Stimulated activated CD4-positive, alpha-beta T cell treated with anti-CD3 and anti-CD28 coated beads, TNF-alpha, amount 100 ng/mL, for 1 hour (primary cell): ENCODE measurements around the gene NAV2.
A peak's percentile ranks its signal among the peaks of the same experiment; 100 is the strongest.
"Not testable (repeated sequence)": the region's sequence is repeated elsewhere in the genome, so short reads cannot be mapped to it uniquely, and the experiment has no call there.

ENCODE experiments used
- DNase-seq, 3 donors: peaks; one replicate each; pipeline ENCODE4 v3.0.0-alpha.2; 2020; ENCODE audit warnings: low read depth in 3 of 3, low spot score in 1 of 3

The NAV2 gene

DNA sequence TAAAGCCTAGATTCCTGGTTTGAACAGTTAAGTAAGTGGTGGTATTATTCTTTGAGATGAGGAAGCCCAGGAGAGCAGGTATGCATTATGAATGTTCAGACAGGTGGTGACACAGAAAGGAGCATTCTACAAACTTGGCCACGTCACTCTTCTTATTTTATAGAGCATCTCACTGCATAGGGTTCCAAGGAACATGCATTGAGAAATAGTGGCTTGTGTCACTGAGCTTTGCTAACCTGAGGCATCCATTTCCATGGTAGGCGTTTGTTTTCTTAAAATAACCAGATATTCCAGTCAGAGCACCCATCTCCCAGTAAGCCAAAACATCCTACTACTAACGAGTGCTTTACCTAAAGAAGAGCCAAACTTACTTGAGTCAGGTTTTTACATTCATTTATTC lies 169.7 kb downstream of the NAV2 start:
- no peak for DNase-seq

DNA sequence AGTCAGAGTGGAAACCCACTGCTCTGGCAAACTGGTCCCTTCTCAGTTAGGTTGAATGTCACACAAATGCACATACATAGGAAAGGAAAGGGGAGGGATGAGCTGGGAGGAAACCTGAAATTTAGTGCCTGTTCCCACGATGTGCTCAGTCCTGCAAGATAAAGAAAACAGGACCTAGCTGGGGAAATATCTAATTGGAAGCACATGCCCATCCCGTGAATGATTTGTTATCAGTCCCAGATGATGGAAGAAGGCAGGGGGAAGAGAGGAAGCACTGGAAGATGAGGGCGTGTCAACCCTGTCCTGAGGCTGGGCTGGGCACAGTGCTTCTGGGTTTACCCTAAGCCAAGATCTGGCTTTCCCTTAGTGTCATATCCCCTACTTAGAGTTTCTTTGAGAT lies 173.9 kb downstream of the NAV2 start:
- no peak for DNase-seq

DNA sequence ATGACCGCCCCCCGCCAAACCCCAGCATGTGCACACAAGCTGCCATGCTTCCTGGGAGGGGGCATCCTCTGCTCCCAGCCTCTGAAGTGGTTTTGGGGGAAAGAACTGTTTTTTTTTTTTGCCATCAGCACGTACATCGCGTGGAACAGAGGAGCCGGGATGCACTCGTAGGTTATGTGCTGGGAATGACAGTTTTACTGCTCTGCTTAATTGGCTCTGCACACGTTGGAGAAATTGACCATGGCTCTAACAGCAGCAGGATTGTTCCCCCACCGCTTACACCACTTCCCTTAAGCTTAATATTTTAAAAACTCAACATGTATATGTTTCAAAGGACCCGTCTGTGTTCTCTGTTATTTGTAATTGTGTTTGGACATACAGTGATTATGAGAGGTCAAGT lies 175.2 kb downstream of the NAV2 start:
- DNase-seq = no peak

DNA sequence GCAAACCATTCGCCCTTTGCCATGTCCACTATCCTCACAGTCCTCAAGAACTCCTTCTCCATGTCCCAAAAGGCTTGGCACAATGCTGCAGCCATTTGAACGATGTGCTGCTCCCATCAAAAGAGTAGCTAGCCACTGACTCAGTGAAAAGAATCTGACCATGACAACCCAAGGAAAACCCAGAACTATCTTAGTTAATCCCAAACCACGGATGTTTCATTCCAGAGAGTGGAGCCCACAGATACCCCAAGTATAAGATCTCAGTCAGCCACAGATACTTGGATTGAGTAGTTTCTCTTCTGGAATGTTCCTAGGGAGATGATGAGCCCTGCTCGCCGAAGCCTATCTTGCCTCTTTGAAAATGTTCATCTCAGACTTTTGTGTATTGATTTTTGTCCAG lies 176.9 kb downstream of the NAV2 start:
- no peak for DNase-seq

DNA sequence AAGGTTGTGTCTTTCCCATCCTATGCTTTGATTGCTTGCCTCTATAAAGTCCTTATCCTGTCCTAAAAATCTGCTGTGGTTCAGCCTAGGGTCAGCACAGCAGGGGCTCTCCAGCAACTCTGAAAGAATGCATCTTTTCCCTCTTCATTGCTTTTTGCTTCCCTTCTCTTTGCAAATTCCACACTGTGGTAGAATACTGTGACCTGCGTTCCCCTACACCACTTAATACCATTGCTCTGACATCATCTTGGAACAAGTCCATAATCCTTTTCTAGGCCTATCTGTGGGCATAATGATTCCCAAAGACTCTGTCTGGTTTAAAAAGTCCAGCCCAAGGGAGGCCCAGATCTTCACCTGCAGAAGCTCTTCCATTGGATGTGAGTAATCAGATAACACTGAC lies 177.7 kb downstream of the NAV2 start:
- no peak for DNase-seq

DNA sequence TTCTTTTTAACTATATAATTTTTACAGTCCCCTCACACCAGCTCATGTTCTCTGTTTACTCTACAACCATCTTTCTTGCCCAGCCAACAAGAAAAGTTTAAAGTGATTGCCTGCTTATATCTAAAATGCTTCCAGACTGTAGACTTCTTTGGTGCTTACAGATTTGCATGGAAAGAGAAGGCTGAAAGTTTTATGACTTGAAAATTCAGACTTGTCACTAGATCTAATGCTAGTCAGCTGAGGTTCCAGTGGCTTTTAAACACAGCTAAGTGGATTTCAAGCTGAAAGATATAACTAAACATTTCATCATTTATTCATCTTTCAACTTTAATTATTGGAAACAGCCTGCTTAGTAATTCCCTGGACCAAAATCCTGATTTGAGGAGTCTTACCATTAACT lies 178.4 kb downstream of the NAV2 start:
- no peak for DNase-seq

DNA sequence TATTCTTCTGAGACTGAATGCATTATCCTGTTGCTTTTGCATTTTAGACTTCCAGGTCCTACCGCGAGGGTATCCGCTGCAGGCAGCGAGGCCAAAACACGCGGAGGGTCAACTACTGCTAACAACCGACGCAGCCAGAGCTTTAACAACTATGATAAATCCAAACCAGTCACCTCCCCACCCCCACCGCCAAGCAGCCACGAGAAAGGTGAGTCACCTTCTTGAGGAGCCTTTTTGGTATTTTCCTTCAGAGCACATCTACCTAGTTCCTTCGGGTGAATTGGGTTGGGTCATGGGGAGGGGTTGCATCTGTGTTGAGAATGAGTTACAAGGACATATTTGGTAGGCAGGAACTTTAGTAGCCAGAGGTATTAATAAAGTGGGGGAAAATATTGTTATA lies 179.8 kb downstream of the NAV2 start:
- DNase-seq = no peak

DNA sequence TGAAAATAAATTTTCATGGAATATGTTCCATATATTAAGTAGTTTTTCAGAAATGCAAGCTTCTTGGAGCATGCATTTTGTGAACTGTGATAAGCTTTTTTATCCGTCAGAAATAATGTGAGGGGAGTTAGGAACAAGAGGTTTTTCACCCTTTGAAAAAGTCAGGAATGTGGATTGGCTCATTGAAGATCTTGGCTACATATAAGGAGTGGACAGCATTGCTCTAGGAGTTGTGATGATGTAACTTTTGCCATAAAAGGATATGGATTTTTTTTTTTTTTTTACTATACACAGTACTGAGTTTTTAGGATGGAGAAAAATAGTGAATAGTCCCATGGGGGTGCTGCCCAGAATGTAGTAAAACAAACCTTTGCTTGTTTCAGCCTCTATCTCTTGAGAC lies 180.2 kb downstream of the NAV2 start:
- no peak for DNase-seq

DNA sequence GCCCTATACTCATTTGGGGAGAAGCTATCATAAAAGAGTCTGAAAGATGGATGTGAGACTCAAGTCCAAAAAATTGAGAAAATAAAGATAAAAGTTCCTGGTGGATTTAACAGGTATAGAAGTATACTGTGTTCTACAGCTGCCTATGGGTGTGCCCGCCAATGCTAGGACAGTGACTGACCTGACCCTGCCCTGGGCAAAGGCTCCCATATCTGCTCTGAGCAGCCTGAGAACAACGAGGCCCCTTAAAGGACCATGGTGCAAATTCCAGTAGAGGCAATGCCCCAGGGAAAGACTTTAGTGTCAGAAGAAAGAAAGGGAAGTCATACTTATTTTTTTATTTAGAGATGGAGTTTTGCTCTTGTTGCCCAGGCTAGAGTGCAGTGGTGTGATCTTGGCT lies 181.8 kb downstream of the NAV2 start:
- no peak for DNase-seq

DNA sequence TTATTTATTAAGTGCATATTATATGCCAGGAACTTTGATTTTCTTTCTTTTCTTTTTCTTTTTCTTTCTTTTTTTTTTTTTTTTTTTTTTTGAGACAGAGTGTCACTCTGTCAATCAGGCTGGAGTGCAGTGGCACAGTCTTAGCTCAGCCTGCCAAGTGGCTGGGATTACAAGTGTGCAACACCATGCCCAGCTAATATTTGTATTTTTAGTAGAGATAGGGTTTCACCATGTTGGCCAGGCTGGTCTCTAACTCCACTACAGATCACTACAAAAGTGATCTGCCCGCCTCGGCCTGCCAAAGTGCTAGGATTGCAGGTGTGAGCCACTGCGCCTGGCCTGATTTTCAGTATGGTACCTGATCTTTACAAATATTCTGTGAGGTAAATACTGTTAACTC lies 182.4 kb downstream of the NAV2 start:
- DNase-seq = not testable (repeated sequence)

DNA sequence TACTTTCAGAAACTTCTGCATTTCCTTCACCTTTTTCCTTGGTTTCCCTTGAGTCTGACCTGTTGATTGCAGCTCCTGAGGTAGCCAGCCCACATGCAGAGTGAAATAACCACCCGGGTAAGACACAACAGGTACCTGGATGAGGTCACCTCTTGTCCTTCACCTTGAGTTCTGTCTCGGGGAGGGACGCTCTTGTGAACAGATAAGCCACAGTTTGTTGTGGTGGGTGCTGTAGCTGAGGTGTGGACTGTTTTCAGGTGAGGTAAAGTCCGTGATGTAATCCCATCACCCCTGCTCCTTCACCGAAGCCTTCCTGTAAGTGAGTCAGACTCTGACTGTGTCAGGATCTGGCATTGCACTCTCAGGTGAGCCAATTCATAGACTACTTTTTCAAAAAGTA lies 183.1 kb downstream of the NAV2 start:
- no peak for DNase-seq

DNA sequence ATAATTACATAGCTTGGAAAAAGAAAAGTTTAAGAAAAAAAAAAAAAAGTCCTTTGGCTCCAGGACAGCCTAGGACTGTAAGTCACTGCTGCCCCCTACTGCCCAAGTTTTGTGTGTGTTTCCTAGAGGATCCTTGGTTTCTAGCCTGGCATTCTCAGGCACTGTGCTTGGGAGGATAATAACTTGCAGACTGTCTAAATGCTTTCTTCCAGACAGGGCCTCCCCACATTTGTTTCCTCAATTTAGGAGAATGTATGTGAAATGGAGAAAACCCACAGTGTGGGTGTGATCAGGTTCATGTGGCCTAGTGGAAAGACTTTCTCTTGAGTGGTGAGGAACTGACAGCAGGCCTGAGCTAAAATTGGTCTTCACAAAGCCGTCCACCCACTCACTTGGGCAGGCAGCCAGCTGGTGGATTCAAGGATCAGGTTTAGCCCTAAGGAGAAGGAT lies 191.0 kb downstream of the NAV2 start:
- DNase-seq = peak in 1 of 3 donors; percentile 2

DNA sequence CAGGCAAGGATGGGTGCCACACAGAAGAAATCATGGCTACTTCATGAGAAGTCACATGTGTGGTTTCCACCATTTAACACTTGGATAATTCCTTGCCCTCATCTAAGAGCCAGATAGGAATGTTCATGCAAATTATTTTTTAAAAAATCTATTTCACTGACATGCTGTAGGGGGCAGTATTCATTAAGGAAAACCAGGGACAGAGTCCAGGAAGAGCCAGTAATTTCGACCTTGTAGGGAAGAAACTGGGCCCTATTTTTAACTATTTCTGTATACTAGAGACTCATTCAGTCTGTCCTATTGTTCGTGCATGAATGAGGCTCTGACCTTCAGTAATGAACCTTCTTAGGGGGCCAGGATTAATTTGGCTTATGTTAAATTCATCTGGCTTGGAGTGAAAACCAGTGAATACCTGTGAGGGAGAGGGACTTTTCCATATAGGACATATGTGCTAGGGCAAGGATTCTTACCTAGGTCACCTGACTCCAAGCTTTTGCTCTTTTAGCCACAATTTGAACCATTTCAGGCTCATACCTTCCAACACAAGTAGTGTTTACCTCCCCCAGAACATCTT lies 192.7 kb downstream of the NAV2 start:
- no peak for DNase-seq

DNA sequence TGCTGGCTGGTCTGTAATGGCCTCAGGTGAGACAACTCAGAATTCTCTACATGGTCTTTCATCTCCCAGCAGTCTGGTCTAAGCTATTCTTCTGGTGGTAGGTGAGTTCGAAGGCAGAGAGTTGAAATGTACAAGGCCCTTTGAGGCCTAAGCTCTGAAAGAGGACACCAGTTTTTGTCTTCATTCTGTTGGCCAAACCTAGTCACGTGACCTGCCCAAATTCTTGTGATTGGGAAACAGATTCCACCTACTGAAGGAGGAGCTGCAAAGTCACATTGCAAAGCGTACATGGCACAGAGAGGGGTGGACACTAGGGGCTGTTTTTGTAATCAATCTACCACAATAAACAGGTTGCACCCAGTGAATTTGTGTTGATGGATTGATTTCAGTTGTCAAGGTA lies 193.5 kb downstream of the NAV2 start:
- no peak for DNase-seq

DNA sequence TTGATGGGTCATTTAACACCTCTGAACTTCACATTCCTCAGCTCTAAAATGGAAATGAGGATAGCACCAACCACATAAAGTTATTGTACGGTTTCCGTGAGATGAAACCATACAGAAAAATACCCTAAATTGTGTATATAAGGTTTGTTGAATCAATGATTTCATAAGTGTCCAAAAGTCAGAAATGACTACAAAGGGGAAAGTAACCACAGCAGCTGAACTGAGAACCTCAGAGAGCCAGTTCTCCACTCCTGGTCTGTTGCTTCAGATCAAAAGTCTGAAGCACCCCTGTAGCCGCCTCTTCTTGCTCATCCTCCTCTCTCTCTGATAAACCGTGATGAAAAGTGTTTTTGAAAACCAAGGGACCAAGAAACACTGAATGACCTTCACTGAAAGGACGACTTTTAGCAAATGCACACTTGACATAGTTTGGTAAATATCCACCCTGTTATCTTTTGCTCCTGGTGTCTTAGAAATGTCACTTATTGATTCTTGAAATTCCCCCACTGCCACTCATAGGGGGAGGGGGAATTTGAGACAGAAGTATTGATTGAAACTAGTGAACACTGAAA lies 194.5 kb downstream of the NAV2 start:
- DNase-seq = no peak

DNA sequence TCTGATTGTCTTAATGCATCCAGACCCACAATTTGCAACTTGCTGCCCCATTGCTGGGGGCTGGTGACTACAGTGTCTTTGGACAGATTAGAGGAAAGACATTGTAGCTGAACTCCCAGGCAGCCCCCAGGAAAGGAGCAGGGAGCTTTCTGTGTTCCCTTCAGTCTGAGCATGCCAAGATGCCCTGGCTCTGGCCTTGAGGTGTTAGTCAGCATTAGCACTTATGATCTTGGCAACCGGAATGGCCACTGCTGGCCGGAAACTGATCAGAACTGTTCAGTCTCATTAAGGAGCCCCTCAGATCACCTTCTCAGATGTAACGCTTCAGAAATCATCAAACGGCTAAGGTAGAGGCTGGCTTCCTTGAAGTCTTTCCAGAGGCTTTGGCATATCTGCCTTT lies 195.2 kb downstream of the NAV2 start:
- DNase-seq = no peak

DNA sequence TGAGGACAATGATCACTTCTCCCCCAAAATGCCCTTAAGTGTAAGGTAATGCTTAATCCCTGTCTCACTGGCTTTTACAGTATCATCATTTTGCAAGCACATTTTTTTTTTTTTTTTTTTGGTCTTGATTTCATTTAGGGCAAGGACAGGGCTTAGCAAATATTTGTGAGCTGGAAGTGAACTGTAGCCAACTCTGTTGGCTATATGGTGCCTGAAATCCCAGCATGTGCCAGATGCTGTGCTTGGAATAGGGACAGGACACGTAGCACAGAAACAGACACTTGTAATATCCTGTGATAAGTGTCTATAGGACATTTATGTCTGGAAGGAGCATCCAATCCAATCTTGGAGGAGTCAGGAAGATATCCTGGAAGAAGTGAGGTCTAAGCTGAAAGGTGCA lies 198.3 kb downstream of the NAV2 start:
- no peak for DNase-seq

DNA sequence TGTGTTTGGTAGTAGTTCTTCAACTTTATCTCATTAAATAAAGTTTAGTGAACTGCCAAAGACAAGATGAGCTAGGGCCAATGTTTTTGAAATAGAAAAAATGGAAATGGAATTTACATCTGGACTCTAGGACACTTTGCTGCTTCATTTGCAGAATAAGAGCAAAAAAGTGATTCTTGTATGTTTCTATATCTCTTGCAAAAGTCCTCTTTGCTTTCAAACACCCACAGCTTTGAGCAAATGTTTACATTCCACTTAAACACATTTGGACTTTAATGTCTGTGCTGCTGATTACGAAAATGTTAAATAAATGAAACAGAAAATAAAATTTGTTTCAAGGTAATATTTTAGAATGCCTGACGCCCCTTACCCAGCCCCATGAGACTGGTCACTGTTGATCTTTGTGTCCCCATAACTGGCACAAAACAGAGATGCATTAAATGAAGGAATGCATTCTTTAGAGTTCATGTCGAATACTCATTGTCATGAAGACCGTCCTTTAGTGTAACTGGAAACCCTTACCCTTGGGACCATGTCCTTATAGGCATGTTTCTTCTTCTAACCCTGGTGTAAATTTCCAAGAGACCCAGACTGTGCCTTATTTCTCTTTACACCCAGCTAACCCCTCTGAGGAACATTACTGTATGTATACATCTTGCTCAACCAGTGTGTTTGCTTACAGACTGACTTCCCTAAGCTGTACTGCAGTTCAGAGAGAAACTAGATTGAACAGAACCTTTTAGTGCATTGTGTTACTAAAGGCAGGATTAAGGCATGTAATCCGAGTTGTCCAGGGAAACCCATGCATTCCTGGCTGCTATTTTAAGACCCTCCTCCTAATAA lies 199.7 kb downstream of the NAV2 start:
- no peak for DNase-seq

DNA sequence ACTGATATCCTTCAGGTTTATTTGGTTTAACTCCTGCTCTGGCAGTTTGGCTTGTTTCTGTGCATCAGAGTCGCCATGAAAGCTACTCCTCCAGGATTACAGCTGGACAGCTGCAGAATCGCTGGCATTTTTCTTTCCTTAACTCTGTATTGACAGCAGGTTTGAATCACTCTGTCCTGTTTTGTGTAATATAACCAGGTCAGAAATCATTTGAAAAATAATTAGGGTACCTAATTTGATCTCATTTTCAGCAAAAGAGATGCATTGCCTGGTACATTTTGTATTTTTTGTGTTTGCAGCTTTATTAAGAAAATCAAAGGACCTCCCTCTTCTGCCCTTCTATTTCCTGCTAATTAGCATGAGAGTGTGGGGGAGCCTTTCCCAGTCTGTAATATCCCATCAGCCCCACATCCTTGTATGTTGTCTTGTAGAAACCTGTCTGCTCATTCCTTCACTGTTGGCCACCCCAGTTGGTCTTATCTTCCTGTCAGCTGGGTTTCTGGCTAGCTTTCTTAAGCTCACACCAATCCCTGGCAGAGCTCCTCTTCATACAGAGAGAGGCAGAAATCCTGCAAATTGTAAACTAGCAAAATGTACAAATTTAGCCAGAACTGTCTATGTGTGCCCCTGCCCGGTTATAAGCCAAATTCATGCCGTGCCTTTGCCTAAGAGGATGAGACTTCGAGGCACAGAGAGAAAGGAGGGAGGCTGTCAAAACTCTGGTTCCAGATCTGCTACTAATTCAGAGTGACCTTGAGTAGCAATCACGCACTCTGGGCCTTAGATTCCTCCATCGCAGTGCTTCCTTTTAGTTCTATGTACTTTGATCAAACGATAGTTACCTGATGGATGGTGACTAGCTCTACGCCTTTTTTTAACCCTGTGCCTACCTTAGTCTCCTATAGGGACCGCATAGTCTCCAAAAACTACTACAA lies 200.6 kb downstream of the NAV2 start:
- no peak for DNase-seq

DNA sequence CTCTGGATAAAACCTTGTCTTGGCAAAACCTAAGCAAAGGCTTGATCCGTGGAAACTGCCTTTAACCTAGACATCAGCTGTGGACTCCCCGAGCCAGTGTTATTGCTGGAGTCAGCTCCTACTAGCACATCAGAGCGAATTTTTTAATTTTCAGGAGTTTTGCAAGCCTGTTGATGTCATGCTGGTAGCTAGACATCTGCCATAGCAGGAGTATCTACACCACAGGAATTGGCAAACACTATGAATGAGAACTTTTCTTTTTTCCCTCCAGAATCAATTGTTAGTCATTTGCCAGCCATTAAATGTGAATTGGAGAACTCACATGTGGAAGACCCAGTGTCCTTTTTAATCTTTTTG lies 201.2 kb downstream of the NAV2 start:
- DNase-seq = no peak

DNA sequence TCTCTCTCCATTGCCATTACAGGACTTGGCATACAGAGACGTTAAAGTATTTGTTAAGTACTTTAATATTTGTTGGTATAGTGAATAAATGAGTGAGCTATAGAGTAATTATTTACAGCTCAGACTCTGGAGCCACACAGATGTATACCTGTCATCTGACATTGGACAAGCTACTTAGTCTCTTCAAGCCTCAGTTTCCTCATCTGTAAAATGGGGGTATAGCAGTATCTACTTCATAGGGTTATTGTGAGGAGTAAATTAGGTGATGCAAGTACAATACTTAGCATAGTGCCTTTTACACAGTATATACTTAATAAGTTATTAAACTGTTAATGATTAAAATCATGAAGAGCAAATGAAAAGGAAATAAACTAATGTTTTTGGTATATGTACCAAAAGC lies 203.2 kb downstream of the NAV2 start:
- no peak for DNase-seq

DNA sequence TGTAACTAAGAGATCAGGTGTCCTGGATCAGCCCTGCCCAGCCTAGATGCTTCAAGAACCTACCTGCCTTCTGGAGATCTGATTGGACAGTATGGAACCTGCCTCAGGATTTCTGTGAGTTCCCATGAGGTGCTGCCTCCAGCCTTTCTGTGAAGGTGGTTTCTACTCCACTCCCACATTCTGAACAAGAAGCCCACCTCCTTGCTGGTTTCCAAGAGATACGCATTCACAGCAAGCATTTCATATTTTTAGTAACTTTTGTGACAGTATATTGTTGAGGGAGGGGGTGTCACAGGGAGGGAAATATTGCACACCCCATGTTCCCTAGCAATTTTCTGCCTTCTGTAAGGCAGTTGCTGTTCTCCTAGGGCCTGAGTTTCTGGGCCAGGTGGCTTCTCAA lies 204.4 kb downstream of the NAV2 start:
- DNase-seq = no peak
